OCI-M2 (cell line): ENCODE data around the gene RFX4.

Source experiments
- DNase-seq: peaks from one replicate; lab custom pipeline; 2025; ENCODE audit not compliant: unreplicated experiment; lab: John Stamatoyannopoulos, UW

Gene RFX4

DNA sequence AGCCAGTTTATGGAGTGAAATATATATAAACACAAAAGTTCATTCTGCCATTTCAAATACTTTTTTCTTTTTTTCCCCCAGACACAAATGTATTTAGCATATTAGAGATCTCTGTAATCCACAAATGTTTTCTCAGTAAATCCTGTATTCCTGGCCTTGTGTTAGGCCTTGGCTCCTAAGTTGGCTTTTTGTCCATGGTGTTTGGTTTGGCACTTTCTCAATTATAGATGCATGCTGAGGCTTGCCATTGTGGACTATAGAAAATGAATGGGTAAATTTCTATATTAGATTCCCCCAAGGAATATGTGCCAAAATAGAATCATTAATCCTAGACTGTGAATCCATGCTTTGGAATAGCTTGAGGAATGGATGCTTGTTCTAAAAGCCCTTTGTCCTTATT, 208.7 kb downstream of the RFX4 start:
- no peak for DNase-seq

- no peak for DNase-seq
These were observed 211.6 kb downstream of the RFX4 start for GRCh38 chr12:106794369-106794768.

GRCh38 chr12:106801167-106801708, 218.4 kb downstream of the RFX4 start:
- no peak for DNase-seq

- DNase-seq = no peak
These were observed 219.2 kb downstream of the RFX4 start for GRCh38 chr12:106801830-106802533.

DNA sequence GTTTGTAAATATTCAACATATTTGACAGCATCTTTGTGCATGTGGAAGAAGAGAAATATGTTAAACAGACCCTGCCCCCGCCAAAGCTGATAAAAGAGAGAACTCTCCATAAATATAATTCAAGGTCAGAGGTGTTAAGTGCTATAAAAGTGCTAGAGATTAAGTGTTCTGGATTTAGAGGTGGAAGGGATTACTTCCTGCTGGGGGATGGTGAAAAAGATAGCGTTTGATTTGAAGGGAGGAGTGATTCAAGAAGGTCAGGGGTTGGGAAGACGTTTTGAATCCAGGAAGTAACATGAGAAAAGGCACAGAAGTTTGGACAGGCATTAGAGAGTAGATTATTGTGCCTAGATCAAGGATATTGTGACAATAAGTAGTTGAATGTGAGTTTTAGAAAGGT, 221.9 kb downstream of the RFX4 start:
- DNase-seq = no peak
